Measurements from ENCODE around the gene SAMD10.
"Not testable (repeated sequence)": the region's sequence is repeated elsewhere in the genome, so short reads cannot be mapped to it uniquely, and the experiment has no call there.

The SAMD10 gene

DNA sequence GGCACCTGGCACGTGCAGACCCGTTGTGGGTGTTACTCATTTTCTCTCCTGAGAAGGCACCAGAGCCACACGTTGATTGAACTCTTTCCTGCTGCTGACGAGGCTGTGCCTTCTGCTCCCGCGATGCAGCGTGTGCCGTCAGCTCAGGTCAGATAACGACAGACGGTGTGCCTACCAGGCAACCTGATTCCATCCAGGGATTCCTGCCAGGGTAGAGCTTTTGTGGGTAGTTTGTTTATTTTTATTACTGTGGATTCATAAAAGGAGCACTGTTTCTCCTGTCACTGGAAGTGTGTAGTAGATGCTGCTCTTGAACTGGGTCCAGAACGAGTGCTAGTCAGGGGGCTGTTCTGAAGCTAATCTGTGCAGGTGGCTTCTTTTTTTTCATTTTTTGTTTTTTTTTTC lies 22.2 kb upstream of the SAMD10 start:
- no peak for DNase-seq

DNA sequence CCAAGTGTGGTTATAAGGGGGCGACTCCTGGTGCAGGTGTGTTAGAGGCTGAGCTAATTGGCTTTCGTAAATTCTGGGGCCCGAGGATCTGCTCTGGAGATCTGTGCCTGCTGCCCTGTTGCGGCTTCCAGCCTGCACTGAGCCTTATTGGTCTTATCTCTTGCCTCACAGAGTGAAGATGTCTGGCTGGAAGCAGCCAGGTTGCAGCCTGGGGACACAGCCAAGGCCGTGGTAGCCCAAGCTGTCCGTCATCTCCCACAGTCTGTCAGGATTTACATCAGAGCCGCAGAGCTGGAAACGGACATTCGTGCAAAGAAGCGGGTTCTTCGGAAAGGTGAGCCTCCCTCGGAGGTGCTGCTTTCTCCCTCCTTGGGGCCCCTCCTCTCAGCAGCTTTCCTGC lies 21.5 kb upstream of the SAMD10 start:
- no peak for DNase-seq

DNA sequence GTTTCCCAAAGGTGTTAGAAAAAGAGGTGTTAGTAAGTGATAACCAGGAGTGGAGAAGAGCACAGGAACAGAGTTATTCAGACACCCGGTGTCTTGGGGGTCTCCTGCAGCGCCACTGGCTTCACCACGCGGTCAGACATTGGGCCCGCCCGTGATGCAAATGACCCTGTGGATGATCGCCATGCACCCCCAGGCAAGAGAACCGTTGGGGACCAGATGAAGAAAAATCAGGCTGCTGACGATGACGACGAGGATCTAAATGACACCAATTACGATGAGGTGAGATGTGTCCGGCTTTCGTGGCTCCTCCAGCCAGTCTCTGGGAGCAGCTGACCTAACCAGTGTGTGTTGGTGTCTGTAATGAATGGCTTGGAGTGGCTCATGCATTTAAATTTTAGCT lies 3.5 kb upstream of the SAMD10 start:
- DNase-seq: no peak

DNA sequence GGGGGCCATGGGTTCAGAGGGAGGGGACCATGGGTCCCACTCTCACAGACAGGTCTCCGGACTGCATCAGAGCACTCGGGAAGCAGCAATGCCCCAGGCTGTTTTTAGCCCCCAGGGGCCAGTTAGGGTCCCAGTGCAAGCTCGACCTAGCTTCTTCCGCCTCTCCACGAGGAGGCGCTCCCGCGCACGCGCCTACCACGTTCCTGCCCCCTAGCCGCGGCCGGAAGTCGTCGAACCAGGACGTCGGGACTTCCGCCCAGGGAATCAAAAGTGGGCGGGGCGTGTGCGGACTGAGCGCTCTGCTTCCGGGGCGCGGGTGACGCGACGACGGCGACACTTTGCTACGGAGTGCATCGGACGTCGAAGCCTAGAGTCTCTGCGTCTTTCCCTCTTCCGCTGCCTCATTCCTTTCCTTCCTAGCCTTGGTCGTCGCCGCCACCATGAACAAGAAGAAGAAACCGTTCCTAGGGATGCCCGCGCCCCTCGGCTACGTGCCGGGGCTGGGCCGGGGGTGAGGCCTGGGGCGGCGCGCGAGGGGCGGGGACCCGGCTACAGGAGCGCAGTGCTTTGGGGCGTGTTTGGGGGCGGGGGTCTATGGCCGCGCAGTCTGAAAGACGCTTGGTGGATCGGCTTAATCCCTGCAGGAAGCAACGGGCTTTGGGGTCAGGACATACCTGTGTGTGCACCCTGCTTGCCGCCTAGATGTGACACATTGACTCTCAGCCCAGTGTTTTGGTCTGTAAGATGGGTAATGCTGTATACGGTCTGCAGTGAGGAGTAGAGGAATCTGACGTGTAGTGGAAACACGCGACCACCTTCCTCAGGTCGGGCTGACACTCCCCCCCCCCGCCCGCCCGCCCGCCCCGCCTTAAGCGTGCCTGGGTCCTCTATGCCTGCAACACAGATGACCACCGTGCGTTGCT lies 1.6 kb upstream of the SAMD10 start, which contains the start of gene PRPF6:
Gene PRPF6 (plus strand): TSS at position 327 of the 923 bp plus-strand sequence. CDS start 114 bp downstream, at position 441.
- DNase-seq: peak; percentile 94

DNA sequence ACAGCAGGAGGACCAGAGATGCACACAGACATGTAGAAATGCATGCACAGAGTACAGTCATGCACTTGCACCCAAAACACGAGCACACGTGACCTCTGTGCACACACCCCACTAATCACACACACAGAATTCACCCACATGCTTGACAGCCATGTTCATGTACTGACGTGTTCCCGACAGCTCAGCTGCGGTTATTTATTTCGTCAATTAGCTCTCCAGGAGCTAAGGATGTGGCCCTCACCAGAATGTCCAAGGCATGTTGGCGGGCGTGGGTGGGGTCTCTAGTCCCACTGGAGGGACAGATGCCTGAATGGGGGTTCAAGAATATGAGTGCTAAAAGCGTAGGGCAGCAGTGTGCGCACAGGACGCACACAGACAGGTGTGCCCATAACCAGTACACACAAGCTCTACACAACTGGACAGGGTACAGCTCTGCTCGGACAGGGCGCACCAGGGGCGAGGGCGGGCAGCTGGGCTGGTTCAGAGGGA lies 919 bp upstream of the SAMD10 start:
- DNase-seq: no peak

DNA sequence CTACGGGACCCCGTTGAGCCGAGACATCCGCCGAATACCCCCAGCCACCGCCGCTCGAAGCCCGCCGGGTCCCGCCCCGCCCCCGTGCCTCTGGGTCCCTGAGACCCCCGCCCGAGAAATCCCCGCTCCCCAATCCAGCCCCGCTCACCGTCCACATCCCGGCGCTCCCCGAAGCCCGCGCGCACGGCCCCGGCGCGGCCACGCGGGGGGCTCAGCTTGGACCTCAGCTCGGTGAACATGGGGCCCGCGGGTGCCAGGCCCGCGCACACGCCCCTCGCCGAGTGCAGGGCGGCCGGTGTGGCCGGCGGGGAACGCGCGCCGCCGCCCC lies 249 bp downstream of the SAMD10 start:
- DNase-seq: no peak

DNA sequence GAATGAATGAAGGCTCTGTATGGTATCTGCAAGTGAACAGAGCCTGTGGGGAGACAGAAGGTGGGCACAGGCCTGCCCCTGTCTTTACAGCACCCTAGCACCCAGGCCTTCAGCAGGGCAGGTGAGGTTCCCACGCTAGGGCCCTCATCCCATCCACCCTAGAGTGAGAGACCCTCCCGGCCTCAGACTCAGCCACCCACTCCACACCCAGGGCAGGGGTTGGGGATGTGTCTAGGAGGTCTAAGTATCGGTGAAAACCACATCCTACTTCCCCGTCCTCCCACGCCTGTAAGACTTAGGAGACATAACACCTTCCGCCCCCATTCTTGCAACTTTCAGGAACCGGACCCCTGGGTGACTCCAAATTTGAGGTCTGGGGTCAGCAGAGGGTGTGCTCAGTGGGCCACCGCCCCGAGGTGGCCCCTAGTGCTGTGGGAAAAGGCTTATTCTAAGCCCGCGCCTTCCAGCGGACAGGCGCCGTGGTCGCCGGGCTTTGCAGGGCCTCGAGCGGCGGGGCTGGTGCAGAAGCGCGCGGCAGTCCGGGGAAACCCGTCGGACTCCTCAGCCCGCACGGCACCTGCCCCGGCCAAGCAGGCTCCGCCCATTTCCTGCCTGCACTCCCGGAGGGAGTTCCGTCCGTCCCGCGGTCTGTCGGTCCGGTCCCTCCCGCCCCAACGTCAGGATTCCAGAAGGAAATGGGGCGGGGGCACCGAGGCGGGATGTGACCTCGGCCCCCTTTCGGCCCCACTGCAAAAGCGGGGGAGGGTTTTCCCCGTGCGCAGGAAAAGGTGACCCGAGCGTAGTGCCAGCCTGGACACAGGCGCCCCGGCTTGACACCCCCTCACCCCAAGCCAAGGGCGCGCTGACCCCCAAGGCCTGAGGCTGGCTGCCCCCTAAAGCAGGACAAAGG lies 868 bp downstream of the SAMD10 start:
- peak; percentile 69 for DNase-seq

DNA sequence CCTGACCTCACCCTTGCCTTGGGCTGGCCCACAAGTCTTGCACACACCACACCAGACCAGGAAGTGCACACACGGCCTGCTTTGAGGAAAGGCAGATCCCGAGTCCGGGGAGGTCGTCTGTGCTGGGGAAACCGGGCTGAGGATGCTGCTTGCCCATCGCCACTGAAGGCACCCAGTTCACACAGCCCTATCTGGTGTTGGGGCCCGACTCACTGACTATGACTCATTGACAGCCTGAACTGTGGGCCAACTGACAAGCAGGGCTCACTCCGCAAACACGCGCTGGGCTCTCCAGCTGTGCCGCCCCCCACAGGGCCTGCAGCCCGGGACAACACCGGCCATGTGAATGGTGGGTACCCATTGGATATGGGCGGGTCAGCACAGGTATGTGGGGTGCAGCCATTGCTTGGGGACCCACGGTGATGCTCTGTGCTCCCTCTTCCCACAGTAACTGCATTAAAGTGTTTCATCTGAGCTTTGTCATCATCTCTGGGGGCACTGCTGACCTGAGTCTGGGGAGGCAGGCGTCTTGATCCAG lies 1.6 kb downstream of the SAMD10 start:
- DNase-seq: no peak

DNA sequence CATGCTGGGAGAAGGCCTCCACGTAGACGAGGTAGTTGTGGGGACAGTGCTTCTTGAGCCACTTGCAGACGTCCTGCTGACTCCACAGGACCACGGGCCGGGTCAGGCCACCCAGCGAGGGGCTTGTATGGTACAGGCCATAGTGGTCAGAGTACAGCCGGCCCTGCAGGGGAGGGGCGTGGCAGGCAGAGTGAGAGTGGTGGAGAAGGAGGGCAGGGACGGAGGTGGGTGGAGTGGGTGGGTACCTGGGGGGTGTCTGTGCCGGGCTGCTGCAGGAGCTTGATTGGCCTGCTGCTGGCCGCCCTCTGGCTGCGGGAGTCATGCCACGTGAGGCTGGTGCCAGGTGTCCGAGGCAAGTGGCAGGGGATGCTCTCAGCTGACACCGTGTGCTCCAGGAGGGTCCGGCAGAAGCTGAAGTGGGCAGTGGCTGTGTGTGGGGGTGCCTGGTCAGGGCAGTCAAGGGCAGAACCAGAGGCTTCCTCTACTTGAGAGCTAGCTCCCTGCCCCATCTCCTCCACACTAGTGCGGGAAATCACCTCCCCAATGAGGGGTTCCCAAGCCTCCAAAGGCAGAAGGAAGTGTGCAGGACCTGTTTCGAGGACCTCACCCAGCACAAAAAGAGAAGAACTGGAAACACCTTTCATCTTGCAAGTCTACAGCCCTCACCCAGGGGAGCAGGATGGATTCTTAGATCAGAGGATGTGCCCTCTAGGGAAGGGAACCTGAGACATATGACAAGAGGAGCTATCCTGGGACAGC lies 2.3 kb downstream of the SAMD10 start:
- DNase-seq: no peak

DNA sequence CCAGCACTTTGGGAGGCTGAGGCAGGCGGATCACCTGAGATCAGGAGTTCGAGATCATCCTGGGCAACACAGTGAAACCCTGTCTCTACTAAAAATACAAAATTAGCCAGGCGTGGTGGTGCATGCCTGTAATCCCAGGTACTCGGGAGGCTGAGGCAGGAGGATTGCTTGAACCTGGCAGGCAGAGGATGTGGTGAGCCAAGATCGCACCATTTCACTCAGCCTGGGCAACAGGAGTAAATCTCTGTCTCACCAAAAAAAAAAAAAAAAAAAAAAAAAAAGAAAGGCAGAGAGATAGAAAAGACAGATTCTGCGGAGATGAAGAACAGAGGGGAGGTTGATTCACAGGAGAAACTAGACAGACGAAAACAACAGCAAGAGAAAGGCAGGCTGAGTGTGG lies 2.9 kb downstream of the SAMD10 start:
- not testable (repeated sequence) for DNase-seq

DNA sequence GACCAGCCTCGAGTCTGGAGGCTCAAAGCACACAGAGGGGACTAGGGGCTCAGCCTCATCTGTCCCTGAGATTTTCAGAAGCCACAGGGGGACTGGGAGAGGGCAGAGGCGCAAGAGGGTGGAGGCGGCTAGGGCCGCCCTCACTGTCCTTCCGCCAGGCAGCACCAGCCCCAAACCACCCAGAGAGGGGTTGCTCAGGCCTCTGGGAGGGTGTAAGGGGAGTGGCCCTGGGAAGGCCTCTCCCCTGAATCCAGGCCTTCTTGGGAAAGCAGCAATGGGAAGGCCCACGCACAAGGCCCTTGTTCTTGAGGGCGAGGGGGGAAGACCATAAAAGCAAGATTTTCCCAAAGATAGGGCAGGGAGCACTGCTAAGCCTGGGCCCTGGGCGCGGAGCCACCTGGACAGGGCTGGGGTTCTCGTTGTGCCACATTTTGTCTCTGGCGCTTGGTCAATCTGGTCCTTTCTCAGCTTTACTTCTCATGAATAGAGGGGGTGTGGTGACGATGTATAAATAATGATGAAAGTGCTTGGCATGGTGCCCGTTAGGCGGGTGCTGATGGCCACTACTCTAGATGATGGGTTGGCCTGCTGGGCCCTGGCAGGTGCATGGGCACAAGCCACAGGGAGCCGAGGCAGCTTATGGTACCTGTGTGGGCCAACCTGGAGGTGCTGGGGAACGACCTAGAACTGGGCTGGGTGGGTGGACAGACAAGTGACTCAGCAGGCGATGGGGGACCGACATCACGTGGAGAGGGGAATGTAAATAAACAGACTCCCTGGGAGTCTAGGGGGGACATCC lies 4.8 kb downstream of the SAMD10 start:
- DNase-seq: no peak

DNA sequence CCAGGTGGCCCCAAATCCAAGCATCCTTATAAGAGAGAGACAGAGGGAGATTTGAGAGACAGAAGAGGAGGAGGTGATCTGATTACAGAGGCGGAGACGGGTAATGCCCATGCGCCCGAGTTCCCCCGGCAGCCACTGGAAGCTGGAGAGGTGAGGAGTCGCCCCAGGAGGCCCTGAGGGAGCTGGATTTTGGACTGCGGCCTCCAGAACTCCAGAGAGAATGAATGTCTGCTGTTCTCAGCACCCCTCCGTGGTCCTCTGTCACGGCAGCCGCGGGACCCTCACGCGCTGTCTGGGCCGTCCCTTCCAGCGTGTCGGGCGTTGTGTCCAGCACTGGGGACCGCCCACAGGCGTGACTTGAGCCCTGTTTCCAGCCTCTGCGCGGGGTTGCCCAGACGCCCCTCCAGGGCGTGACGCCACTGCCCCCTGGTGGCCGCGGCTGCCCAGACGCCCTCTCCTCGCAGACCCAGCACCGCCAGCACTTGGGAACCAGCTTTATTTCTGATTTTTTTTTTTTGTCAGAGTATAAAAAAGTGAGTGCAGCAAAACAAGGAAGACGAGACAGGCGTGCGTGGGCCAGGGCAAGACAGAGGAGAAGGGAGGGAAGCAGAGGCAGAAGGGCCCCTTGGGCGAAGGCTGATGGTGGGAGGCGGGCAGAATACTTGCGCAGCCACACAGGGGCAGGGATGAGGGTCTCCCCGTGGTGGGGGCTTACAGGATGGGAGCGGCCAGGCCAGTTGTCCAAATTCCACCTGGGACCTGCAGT lies 5.6 kb downstream of the SAMD10 start:
- peak; percentile 93 for DNase-seq

DNA sequence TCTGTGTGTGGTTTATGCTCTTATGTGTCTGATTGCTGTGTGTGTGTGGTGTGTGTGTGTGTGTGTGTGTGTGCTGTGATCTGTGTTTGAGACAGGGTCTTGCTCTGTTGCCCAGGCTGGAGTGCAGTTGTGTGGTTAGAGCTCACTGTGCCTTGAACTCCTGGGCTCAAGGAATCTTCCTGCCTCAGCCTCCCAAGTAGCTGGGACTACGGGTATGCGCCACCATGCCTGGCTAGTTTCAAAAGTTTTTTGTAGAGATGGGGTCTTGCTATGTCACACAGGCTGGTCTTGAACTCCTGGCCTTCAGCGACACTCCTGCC lies 6.3 kb downstream of the SAMD10 start:
- no peak for DNase-seq

DNA sequence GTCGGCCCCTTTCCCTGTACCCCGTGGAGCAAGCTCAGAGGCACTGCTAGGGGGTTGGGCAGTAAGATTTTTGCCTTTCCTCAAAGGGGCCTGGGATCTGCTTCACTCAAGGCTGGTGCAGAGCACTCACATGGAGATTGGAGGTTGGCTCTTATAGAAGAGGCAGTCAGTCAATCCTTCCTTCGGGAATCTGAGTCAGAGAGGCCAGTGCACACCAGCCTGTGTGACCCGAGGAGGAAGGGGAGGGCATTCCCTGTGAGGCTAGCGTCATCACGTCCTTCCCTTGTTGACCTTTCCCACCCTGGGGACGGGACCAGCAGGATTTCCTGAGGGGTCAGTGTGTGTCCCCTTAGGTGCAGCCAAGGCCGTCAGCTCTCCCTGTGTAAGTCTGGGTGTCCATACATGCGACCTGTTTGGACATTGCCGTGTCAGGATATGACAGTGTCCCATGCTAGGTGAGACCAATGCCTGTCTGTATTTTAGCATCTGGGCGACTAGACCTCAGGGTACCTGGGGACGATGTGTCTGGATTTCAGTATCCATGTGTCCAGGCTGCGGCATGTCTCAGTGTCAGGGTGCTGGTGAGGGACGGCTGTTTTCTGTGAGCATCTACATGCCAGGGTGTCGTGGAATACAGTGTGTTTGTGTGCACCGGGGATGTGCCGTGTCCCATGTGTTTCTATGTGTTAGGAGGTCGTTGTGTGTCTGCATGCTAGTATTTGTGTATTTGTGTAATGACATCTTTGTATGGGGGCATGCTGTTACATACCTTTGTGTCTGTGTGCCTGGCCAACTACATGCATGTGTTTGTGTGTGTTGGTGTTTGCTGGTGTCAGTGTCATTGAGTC lies 6.9 kb downstream of the SAMD10 start:
- no peak for DNase-seq

DNA sequence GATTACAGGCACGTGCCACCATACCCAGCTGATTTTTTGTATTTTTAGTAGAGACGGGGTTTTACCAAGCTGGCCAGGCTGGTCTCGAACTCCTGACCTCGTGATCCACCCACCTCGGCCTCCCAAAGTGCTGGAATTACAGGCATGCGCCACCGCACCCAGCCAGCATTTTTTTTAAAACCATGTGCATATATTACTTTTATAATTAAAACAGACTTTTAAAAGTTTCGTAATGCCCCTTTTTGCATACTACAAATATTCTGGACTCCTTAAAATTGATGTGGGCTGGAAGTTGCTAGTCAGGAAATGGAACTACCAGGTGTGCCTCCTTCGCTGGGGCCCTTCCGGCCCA lies 7.5 kb downstream of the SAMD10 start:
- not testable (repeated sequence) for DNase-seq

DNA sequence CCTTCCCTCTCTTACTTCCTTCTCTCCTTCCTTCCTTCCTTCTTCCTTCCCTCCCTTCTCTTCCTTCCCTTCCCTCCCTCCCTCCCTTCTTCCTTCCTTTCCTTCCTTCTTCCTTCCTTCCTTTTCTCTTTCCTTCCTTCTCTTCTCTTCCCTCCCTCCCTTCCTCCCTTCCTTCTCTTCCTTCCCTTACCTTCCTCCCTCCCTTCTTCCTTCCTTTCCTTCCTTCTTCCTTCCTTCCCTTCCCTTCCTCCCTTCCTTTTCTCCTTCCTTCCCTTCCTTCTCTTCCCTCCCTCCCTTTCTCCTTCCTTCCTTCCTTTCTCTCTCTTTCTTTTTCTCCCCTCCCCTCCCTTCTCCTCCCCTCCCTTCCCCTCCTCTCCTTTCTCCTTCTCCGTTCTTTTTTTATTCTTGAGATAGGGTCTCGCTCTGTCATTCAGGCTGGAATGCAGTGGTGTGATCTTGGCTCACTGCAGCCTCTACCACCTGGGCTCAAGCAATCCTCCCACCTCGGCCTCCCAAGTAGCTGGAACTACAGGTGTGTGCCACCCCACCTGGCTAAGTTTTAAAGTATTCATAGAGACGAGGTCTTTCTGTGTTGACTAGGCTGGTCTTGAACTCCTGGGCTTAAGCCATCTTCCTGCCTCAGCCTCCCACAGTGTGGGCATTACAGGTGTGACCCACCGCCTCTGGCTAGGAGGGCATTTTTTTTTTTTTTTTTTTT lies 8.6 kb downstream of the SAMD10 start:
- DNase-seq: no peak

DNA sequence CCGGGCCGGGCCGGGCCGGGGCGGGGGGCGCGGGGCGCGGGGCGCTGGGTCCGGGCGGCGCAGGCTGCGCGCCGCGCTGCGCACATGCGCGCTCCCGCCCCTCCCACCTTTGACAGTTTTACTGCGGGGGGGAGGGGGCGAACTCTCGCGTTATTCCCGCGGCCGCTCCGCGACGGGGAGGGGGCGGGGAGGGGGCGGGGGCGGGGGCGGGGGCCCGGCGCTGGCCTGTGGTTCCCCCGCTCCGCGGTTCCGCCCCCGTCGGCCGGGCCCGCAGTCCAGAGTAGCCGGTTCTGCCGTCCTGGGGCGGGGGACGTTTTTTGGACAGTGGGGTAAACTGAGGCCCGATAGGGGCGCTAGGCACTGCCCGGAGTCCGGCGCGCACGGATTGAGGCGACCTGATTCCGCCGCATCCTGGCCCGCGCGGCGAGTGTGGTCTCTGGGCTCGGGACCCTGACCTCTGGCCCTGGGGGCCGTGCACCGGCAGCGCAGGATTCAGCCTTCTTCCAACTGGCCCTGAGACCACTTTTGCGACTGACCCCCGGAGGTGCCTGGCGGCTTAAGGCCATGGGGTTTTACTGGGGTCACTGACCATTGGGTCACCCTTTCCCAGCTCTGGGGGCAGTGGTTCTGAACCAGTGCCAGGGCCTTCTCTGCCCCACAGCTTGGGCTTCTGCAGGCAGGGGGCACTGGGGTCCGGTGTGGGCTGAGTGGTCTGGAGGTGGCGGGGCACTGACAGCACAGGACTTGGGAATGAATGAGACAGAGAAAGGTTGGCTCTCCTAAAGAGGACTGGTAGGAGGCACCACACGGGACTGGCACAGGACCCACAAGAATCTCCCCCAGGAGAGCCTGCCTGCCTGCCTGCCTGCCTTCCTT lies 9.4 kb downstream of the SAMD10 start, which contains the start of gene ZNF512B:
Gene ZNF512B (minus strand): TSS at position 93 of the 876 bp plus-strand sequence. CDS start 1,980 bp downstream, outside the sequence.
- DNase-seq: peak; percentile 57

All from retina (tissue), 1 donor.